HG03342 (cell line): ENCODE measurements around the gene COL19A1.

Source experiments
- ATAC-seq: cut with Tn5 transposase; IDR thresholded peaks from one replicate; pipeline ENCODE4 v1.9.1; 2021; ENCODE audit warnings: mild to moderate bottlenecking, moderate library complexity; ENCODE audit not compliant: unreplicated experiment

The COL19A1 gene

DNA sequence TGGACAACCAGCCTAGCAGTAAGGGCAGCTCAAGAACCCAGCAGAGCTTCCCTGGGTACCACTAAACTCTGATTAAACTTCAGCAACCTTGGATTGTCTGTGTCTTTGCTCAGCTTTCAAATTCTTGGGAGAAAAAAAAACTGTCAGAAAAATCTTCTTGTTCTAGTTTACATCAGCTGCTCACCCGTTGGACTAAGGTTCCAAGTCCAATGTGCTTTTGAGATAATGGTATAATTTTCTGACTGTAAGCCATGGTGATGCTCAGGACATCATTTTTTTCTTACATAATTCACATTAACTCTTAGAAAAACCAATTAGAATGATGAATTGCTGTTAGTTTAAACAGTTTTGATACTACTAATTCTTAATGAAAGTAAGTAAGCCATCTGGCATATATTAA is 290.7 kb downstream of the COL19A1 start:
- no peak for ATAC-seq

- ATAC-seq: no peak
Observed at GRCh38 chr6:70160276-70160675, 293.9 kb downstream of the COL19A1 start.

DNA sequence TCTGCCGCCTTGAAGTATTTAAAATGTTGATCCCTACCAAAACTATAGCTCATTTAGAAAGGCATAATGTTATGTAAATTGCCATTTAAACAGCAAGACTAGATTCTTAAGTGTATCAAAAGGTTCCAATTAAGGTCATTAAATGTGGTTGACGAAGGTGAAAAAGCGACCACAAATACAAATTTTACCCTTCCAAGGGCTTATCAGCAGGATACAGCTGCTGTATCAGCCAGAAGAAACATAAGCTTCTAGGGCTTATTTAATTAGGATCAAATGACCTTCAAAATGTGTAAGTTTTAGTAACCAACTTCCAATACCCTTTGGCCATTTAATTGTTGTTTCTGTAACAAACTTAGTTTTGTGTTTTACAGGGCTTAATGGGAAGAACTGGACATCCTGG is 296.6 kb downstream of the COL19A1 start:
- no peak for ATAC-seq

DNA sequence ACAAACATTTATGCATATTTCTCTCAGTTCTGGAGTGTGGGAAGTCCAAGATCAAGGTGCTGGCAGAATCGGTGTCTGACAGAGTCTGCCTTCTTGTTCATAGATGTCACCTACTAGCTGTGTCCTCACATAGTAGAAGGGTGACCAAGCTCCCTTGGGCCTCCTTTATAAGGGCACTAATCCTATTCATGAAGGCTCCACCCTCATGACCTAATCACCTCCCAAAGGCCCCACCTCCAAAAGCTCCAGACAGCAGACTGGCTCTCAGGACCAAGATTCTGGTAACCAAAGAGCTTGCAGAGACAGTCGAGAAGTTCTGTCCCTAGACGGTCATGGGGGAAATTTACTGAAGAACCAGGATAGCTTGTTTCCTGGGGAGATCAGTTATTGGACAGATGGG is 297.4 kb downstream of the COL19A1 start:
- no peak for ATAC-seq

DNA sequence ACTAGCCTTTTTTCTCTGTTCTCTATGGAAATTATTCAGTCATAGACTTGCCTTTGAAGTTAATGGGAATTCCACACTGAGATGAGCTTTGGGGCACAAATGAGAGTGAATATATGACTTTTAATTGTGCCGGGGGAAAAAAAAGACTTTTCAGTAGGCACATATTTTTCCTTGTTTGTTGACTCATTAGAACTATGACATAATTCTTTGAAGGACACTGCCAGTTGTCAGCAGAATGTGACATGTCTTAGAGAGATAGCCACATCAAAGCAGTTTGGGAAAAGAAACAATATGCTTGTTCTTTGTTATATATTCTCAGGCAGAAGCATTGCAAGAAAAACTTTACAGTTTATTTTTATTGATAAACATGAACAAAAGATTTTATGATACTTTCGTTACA is 298.2 kb downstream of the COL19A1 start:
- ATAC-seq: no peak

DNA sequence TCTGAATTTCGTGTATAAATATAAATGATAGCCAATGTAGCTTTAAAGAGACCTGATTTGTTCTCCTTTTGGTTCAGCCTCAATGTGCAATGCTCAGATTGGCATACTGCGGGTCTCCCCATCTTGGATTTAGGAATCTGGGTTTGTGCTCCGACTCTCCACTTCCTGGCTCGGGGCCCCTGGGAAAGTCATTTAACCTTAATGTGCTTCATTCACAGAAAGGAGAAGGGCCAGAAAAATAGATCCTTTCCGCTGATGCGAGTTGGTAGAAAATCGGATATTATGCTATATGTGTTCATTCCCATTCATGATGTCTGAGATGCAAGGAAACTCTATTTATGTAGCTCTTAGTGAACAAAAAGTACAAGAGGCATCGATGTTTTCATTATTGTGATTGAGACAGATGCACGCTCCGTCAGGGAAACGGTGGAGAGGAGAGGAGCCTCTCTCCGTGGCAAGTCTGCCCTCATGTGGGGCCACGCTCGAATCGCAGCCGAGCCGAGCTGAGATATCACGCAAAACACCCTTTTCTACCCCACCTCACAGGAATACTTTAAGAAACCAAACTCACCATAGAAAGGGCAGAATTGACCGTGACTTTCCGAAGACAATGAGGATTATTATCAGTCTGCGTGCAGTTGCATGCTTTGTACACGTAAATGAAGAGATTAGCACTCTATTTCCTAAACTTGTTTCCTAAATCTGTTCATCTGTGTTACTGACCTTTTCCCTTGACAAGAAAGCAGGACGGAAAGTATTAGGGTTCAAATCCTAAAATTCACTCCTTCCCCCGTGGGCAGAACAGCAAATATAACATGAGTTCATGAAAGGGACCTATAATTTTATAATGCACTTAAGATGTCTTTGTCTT is 300.0 kb downstream of the COL19A1 start:
- ATAC-seq: peak; percentile 90

DNA sequence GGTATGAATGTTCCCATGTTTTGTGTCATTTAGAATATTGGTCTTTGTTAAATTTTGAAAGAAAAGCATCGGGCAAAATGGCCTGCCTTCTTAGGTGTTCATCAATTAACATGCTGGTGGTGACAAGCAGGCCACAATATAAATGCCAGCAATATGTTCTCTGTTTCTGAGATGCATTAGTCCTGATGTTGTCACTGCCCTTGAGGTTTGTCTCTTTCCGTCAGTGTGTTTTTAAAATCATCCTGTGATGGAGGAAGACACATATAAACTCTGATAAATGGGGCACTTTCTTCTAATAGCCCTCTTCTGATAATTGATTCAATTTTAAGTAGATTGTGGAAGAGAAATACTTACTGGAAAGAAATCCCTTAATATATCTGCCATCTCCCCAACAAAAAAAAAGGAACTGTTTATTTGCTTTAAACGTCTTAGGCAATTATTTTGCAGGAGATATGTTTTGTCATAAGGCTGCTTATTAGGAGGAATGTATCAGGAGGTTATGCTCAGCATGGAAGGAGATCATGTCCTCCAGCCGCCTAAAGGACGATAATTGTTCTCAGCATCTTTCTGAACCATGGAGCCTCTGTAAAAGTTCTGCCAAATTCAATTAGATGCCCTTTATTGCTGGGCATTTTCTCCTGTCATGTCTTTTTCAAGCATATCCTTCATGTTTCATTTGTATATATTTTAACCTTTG is 302.5 kb downstream of the COL19A1 start:
- no peak for ATAC-seq

DNA sequence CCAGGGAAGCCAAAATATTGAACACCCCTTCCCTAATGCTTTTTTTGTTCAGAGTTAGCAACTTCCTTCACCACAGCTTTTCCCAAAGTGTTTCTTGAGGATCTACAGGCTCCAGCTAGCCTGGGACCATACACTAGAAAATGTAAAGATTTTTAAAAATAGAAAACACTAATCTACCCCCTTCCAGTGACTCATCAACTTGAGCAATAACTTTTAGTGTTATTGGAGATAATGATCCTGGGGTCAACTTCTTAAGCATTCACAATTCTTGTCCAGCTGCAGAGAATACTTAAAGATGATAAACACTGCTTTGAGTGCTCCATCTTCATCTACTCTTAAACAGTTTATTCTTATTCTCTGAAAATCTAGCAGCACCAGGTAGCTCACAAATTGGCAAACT is 304.9 kb downstream of the COL19A1 start:
- no peak for ATAC-seq

GRCh38 chr6:70172252-70172651 is 305.9 kb downstream of the COL19A1 start:
- ATAC-seq: no peak

- no peak for ATAC-seq
Observed at GRCh38 chr6:70175770-70176169, 309.4 kb downstream of the COL19A1 start.

DNA sequence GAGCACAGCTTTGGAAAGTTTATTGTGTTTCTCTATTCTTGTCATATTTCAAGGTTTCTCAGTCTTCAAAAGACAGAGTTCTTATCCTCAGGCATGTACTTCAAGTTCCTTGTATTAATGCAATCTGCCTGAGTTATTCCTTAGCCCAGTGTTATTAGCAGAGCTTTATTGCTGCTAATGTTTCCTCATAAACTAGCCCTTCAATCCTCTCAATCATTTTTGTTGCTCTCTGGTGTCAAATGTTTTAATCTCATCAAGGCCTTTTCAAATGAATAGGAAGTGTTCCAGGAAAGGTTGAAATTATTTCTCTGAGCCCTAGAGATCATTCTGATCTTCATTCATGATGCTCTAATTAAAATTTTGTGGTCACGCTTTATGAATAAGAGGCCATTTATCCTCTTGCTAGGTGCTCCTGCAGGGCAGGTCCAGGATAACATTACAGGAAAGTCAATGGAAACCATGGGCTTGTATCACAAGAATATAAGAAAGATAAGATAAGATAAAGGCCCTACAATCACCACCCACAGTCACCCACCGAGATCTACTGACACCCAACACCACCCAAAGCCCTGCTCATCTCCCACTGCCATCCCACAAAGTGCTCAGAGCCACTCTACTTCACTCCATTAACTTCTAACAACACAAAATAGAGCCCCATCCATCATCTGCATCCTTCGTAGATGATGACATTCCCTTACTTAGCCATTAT is 310.6 kb downstream of the COL19A1 start:
- no peak for ATAC-seq

DNA sequence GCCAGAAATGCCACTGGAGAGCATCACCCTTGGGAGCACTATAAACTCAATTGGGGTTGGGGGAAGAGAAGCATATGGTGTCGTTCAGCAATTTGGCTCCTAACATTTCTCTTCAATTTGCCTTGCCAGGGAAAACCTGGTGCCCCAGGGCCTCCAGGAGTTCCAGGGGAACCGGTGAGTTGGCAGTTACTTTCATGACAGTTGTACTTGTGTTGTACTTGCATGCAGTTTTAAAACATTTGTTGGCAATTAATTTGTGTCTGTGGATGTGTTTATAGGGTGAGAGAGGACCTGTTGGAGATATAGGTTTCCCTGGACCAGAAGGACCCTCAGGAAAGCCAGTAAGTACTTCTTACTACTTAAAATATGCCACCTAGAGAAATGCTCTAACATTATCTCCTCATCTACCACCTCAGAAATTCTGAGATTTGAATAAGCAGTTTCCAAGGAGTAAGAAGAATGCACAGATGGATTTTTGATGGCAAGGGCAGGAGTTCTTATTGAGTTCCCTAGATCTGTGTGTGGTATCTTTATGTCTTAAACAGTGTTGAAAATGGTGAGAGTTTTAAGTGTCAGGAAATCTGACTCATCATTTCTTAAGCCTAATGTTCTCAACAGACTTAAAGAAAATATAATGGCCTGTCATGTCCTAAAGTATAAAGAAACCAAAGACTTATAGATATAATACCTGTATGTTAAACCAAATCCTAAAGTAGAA is 314.0 kb downstream of the COL19A1 start:
- no peak for ATAC-seq

DNA sequence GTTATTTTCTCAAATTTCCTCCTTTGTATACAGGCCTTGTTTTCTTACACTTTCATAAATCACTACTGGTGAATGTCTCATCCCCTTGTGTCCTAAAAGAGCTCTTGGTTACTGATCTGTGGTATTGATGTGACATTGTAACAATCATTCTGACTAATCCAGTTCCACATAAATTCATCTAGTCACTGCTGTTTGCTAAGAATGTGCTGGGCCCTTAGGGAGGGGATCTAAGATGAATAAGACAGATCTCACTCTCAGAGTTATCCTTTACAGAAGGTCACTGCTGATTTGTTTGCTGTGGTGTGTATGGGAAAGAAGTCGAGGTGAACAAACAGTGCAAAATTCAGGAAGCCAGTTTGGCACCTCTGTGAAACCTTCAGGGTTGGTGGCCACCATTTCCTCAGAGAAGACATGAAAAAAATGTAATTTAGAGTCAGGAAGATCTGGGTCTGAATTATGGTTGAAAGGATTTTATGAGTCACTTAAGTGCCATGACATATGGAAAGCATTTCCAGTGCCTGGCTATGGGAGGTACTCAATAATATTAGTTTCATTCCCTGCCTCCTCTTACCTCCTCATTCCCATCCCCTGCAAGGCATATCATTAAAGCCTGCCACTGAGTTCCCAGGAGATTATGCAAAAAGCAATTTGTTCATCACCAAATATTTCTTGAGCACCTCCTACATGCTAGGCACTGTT is 314.7 kb downstream of the COL19A1 start:
- no peak for ATAC-seq

GRCh38 chr6:70183538-70183937 is 317.2 kb downstream of the COL19A1 start:
- no peak for ATAC-seq

- no peak for ATAC-seq
Observed at GRCh38 chr6:70184723-70185122, 318.4 kb downstream of the COL19A1 start.

DNA sequence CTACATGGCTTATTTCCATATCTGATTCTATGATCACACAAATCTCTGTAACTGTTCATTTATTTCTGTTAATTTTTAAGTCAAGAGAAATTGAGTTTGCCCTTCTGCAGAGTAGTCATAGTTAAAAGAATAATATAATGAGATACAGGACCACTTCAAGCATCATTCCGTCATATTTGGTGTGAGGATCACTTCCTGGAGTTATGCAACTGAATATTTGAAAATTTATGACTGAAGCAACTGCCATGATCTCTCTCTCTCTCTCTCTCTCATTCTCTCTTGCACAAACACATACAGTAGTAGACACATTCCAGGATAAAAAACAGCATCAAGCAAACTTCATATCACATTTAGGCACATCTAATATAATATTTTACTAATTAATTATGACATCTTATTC is 320.1 kb downstream of the COL19A1 start:
- ATAC-seq: no peak

DNA sequence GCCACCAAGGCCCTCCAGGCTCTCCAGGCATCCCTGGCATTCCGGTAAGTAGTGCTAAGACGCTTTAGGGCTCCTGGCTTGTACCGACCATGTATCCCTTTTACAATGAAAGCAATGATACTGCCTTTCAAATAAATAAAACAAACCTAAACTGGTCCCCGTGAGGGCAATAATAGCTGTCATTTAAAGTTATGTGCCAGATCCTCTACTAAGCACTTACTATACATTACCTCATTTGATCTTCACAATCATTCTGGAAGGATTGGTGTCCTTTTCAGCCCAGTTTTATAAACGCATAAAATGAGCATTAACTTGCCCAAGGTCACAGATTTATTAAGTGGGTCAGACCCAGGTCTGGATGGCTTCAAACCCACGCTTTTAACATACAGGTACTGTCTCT is 321.8 kb downstream of the COL19A1 start:
- ATAC-seq: no peak

- no peak for ATAC-seq
Observed at GRCh38 chr6:70194421-70194820, 328.1 kb downstream of the COL19A1 start.

GRCh38 chr6:70196531-70196930 is 330.2 kb downstream of the COL19A1 start:
- ATAC-seq: no peak

GRCh38 chr6:70198785-70199184 is 332.4 kb downstream of the COL19A1 start:
- ATAC-seq: no peak
